HepG2 (cell line): ENCODE results near the gene ZFHX3. TPM values are rescaled to one million over a fixed set of nuclear protein-coding genes. Genes with fewer than 3 reads are reported as not detected.

Experiments used
- ATAC-seq: fragments of 200-7000 bp; cut with Tn5 transposase; 3 replicates; pipeline ENCODE4 v1.9.1; 2020; ENCODE audit warnings: mild to moderate bottlenecking, moderate library complexity
- BruUV-seq: library from RNA; stranded (reverse); fragments of 400-500 nt; replicated peaks from 2 replicates; lab custom pipeline; 2021; lab: Mats Ljungman, UMichigan
- CTCF ChIA-PET: fragments of 300-600 bp; formaldehyde crosslinking; extraction: SDS; loops from one replicate; lab custom pipeline; 2021; ENCODE audit warnings: low total read pairs, inconsistent platforms, low intra/inter-chr PET ratio; lab: Yijun Ruan, JAX
- POLR2A ChIA-PET: fragments of 350-600 bp; sonication (Branson Sonifier 250); formaldehyde crosslinking; loops from one replicate; lab custom pipeline; 2020; ENCODE audit warnings: antibody characterized with exemption, inconsistent platforms; lab: Yijun Ruan, JAX
- DNase-seq: peaks from one replicate; pipeline ENCODE4 v3.0.0-alpha.2; 2015; ENCODE audit warnings: low spot score
- FAIRE-seq: peaks from 3 replicates; lab custom pipeline; 2011; peaks lifted over from hg19 to GRCh38; lab: Jason Lieb, UNC
- H2AFZ ChIP-seq: one replicate; pipeline ENCODE4 v1.6.1; 2011; ENCODE audit warnings: low read length, inconsistent platforms
- H3K27ac ChIP-seq: fragments of 300-600 bp; 3 replicates; pipeline ENCODE4 v1.8.0; 2011; ENCODE audit warnings: mixed run types, mild to moderate bottlenecking, mixed read lengths, low read length, inconsistent platforms; ENCODE audit not compliant: insufficient read depth; ENCODE audit errors: extremely low read length
- H3K27me3 ChIP-seq, 2 experiments: fragments of 200-600 bp in 1 of 2; 2 replicates in 1 of 2; 3 replicates in 1 of 2; pipeline versions ENCODE4 v1.6.0 to v1.8.0; 2011; ENCODE audit warnings: low read length in 2 of 2, mild to moderate bottlenecking in 2 of 2, moderate library complexity in 2 of 2, inconsistent platforms in 1 of 2; ENCODE audit not compliant: insufficient read depth in 2 of 2, control insufficient read depth in 1 of 2
- H3K36me3 ChIP-seq, 2 experiments: fragments of 200-600 bp in 1 of 2; replicated peaks in 1 of 2; 2 replicates in 1 of 2; 3 replicates in 1 of 2; pipeline versions ENCODE4 v1.5.1 to v1.8.0; 2011; ENCODE audit warnings: low read length in 2 of 2, inconsistent platforms in 1 of 2; ENCODE audit not compliant: insufficient read depth in 2 of 2, control insufficient read depth in 1 of 2
- H3K4me1 ChIP-seq: 2 replicates; pipeline ENCODE4 v1.5.1; 2012; ENCODE audit warnings: low read length, inconsistent platforms; ENCODE audit not compliant: insufficient read depth
- H3K4me2 ChIP-seq: 2 replicates; pipeline ENCODE4 v1.6.0; 2011; ENCODE audit warnings: low read depth, low read length, inconsistent platforms
- H3K4me3 ChIP-seq, 3 experiments: fragments of 200-600 bp in 1 of 3; sonication (generic), shearing (Covaris generic) in 1 of 3; replicated peaks in 1 of 3; 2 replicates each; pipeline ENCODE4 v1.5.1; 2011 to 2016; ENCODE audit warnings: low read length in 3 of 3, inconsistent platforms in 2 of 3, low read depth in 2 of 3, mild to moderate bottlenecking in 2 of 3, control low read depth in 1 of 3, mixed read lengths in 1 of 3; ENCODE audit not compliant: insufficient read depth in 1 of 3
- H3K79me2 ChIP-seq: one replicate; pipeline ENCODE4 v1.6.1; 2011; ENCODE audit warnings: low read length, inconsistent platforms; ENCODE audit not compliant: insufficient read depth
- H3K9ac ChIP-seq: 2 replicates; pipeline ENCODE4 v1.6.0; 2011; ENCODE audit warnings: mild to moderate bottlenecking, low read depth, low read length, inconsistent platforms; ENCODE audit not compliant: insufficient read depth
- H3K9me3 ChIP-seq: 2 replicates; pipeline ENCODE4 v1.5.1; 2012; ENCODE audit warnings: mild to moderate bottlenecking, low read length
- H4K20me1 ChIP-seq: 2 replicates; pipeline ENCODE4 v1.6.0; 2011; ENCODE audit warnings: inconsistent platforms, mild to moderate bottlenecking, low read length, moderate library complexity; ENCODE audit not compliant: insufficient read depth
- EZH2 ChIP-seq: conservative IDR thresholded peaks from 2 replicates; pipeline ENCODE4 v1.6.1; 2012; ENCODE audit warnings: mild to moderate bottlenecking, low read depth, low read length, moderate library complexity
- HDAC1 ChIP-seq: sonication (generic); formaldehyde crosslinking; IDR thresholded peaks from 2 replicates; pipeline ENCODE4 v1.5.1; 2020; ENCODE audit warnings: mild to moderate bottlenecking, missing genetic modification reagents
- SMYD3 ChIP-seq: sonication (generic); formaldehyde crosslinking; IDR thresholded peaks from 2 replicates; pipeline ENCODE4 v1.8.1; 2023; ENCODE audit warnings: mild to moderate bottlenecking, missing genetic modification reagents
- ZFP1 ChIP-seq: IDR thresholded peaks from 2 replicates; pipeline ENCODE4 v1.6.1; 2016
- ZNF256 ChIP-seq: sonication (generic); formaldehyde crosslinking; conservative IDR thresholded peaks from 2 replicates; pipeline ENCODE4 v1.4.0; 2020; ENCODE audit warnings: missing genetic modification reagents
- ZNF260 ChIP-seq: sonication (generic); formaldehyde crosslinking; IDR thresholded peaks from 2 replicates; pipeline ENCODE4 v1.4.0; 2020; ENCODE audit warnings: missing genetic modification reagents, low read depth, mild to moderate bottlenecking, borderline replicate concordance
- ZNF510 ChIP-seq: sonication (generic); formaldehyde crosslinking; IDR thresholded peaks from 2 replicates; pipeline ENCODE4 v1.4.0; 2020; ENCODE audit warnings: low read depth, mild to moderate bottlenecking, missing genetic modification reagents
- ZNF569 ChIP-seq: sonication (generic); formaldehyde crosslinking; IDR thresholded peaks from 2 replicates; pipeline ENCODE4 v1.5.0; 2020; ENCODE audit warnings: mild to moderate bottlenecking, missing genetic modification reagents, moderate library complexity, borderline replicate concordance
- ZNF75D ChIP-seq: sonication (generic); formaldehyde crosslinking; IDR thresholded peaks from 2 replicates; pipeline ENCODE4 v1.8.1; 2023; ENCODE audit warnings: missing genetic modification reagents, mild to moderate bottlenecking, borderline replicate concordance
- ZNF790 ChIP-seq: sonication (generic); formaldehyde crosslinking; IDR thresholded peaks from 2 replicates; pipeline ENCODE4 v1.8.0; 2022; ENCODE audit warnings: missing genetic modification reagents, mild to moderate bottlenecking, borderline replicate concordance
- WGBS: methylation state at CpG from one replicate; pipeline ENCODE4 v1.1.6; 2017; ENCODE audit warnings: low lambda C conversion rate; 5-methylcytosine and 5-hydroxymethylcytosine counted together
- in situ Hi-C: cut with HindIII; loops from 2 replicates; pipeline ENCODE4 v1.10.0; 2017; ENCODE audit warnings: low pct_unique_long_range_greater_than_20kb; ENCODE audit not compliant: extremely low pct_ligation_motif_present
- intact Hi-C: fragments of 100-400 bp; cut with micrococcal nuclease; formaldehyde crosslinking; loops from one replicate; pipeline ENCODE4 v1.10.0; 2022; ENCODE audit not compliant: unreplicated experiment
- polyA plus RNA-seq, 8 experiments: library from polyadenylated mRNA; depleted of rRNA in 3 of 8; stranded (reverse) in 7 of 8; unstranded in 1 of 8; fragments of >200 nt; fragmentation: Illumina TruSeq in 4 of 8; extraction: Trizol in 4 of 8; gene quantifications; 2 replicates each; pipeline versions ENCODE4 v1.2.1 to v1.2.3, GENCODE V29; 2011 to 2016; ENCODE audit warnings: low read depth in 4 of 8, missing spikeins in 1 of 8, mixed read lengths in 1 of 8; ENCODE audit not compliant: insufficient read depth in 1 of 8
- total RNA-seq, 5 experiments: library from RNA; depleted of rRNA; stranded (reverse); fragments of >200 nt; fragmentation: Illumina TruSeq; extraction: Trizol; gene quantifications; 2 replicates each; pipeline ENCODE4 v1.2.3, GENCODE V29; 2016; ENCODE audit warnings: low read depth in 1 of 5
- TF ChIP-seq, protein P1 (sequence below): sonication (generic); formaldehyde crosslinking; IDR thresholded peaks from 2 replicates; pipeline ENCODE4 v1.4.0; 2020; ENCODE audit warnings: missing genetic modification reagents

ZFHX3 gene
- total and polyA plus RNA-seq, 2 of the 13 experiments (the other 11 are each of a cell fraction or from before 2014, with no cell fraction given): 5.0 to 6.0 TPM

GRCh38 chr16:73053038-73053363, 5.1 kb upstream of the ZFHX3 start:
- DNase-seq (no peak), ATAC-seq (no peak), FAIRE-seq (no peak)
- Histone ChIP-seq H2AFZ (no peak overlapping the region), H3K36me3 (no peaks in the 10 kb centered on the region), H4K20me1 (no peaks in the 10 kb centered on the region), H3K79me2 (peaks cover 90% of the 10 kb centered on the region), H3K4me2 (peak overlapping the region; percentile 98), H3K9ac (peak overlapping the region; percentile 50), H3K27me3 (no peaks in the 10 kb centered on the region; a peak in 2 of 5 replicates), H3K4me3 (0 out of 6 replicates have a peak overlapping the region, but pooled peaks of 1 of the 3 experiments have one; percentile 77), H3K4me1 (peaks cover 70% of the 10 kb centered on the region), H3K9me3 (no peaks in the 10 kb centered on the region), H3K27ac (peak overlapping the region; percentile 82)
- no TSS peak for BruUV-seq
- WGBS: 57% methylated on average over 4 of the region's 4 CpGs
- no peak for TF ChIP-seq ZNF510 (CRISPR knock-in tag)
- no peak for TF ChIP-seq ZFP1
- no peak for TF ChIP-seq SMYD3
- no peak for TF ChIP-seq HDAC1 (CRISPR knock-in tag)
- TF ChIP-seq ZNF790 (CRISPR knock-in tag): no peak
- TF ChIP-seq EZH2: no peak
- TF ChIP-seq, protein P1, sequence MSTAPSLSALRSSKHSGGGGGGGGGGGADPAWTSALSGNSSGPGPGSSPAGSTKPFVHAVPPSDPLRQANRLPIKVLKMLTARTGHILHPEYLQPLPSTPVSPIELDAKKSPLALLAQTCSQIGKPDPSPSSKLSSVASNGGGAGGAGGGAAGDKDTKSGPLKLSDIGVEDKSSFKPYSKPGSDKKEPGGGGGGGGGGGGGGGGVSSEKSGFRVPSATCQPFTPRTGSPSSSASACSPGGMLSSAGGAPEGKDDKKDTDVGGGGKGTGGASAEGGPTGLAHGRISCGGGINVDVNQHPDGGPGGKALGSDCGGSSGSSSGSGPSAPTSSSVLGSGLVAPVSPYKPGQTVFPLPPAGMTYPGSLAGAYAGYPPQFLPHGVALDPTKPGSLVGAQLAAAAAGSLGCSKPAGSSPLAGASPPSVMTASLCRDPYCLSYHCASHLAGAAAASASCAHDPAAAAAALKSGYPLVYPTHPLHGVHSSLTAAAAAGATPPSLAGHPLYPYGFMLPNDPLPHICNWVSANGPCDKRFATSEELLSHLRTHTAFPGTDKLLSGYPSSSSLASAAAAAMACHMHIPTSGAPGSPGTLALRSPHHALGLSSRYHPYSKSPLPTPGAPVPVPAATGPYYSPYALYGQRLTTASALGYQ (CRISPR knock-in tag): no peak
- TF ChIP-seq ZNF256 (CRISPR knock-in tag): no peak
- no peak for TF ChIP-seq ZNF75D
- no peak for TF ChIP-seq ZNF260
- TF ChIP-seq ZNF569 (CRISPR knock-in tag): no peak
- in situ Hi-C loops (no loop called here), intact Hi-C loops (no loop called here)
- ChIA-PET POLR2A (interaction anchor here (1.1 to 4.5 kb wide), 7 partner anchors 9 to 176 kb away, joined by 3 to 23 read pairs (median 4); no protein-coding TSS in a partner anchor), CTCF (no interaction called here)
